ENCODE measurements around the gene ELP1.

DNA sequence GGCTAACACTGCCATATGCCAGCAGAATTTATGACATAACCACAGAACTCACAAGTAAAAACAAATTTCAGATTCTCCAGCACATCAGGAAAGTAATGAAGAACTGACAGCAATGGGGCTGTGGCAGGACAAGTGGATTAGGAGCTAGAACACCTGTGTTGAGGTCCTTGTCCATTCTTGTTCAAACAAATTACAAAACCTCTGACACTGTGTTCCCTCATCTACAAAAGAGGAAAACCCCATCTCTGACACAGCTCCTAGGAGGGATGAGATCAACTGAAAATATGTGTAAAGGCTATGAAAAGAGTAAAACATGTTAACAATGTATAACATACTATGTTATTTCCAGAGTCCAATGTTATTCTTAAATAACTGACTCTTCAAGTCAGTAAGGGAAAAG lies 23.5 kb downstream of the ELP1 start:
- TF ChIP-seq, protein P1, sequence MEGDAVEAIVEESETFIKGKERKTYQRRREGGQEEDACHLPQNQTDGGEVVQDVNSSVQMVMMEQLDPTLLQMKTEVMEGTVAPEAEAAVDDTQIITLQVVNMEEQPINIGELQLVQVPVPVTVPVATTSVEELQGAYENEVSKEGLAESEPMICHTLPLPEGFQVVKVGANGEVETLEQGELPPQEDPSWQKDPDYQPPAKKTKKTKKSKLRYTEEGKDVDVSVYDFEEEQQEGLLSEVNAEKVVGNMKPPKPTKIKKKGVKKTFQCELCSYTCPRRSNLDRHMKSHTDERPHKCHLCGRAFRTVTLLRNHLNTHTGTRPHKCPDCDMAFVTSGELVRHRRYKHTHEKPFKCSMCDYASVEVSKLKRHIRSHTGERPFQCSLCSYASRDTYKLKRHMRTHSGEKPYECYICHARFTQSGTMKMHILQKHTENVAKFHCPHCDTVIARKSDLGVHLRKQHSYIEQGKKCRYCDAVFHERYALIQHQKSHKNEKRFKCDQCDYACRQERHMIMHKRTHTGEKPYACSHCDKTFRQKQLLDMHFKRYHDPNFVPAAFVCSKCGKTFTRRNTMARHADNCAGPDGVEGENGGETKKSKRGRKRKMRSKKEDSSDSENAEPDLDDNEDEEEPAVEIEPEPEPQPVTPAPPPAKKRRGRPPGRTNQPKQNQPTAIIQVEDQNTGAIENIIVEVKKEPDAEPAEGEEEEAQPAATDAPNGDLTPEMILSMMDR (IDR thresholded peaks at IDR 0.05 in 4 of 5, conservative IDR thresholded peaks at IDR 0.05 in 1 of 5), result no peak
- no peak for TF ChIP-seq POLR2A (IDR thresholded peaks at IDR 0.05)

All from gastrocnemius medialis (tissue), 4 donors.